Activated CD8-positive, alpha-beta T cell treated with anti-CD3 and anti-CD28 coated beads for 36 hours (primary cell): ENCODE results near the gene CNOT6L. TPM values are rescaled to one million over a fixed set of nuclear protein-coding genes. Genes with fewer than 3 reads are reported as not detected.
A peak's percentile ranks its signal among the peaks of the same experiment; 100 is the strongest.

Experiments used
- ATAC-seq: fragments of 200-7000 bp; cut with Tn5 transposase; one replicate; pipeline ENCODE4 v1.10.0; 2021; ENCODE audit warnings: mild to moderate bottlenecking, moderate library complexity
- CTCF ChIA-PET: fragments of 350-600 bp; sonication (Branson Sonifier 250); formaldehyde crosslinking; loops from one replicate; lab custom pipeline; 2021; ENCODE audit warnings: antibody characterized with exemption; lab: Charles Lee
- POLR2A ChIA-PET: fragments of 350-600 bp; sonication (Branson Sonifier 250); formaldehyde crosslinking; loops from one replicate; lab custom pipeline; 2021; ENCODE audit warnings: antibody characterized with exemption; lab: Charles Lee
- DNase-seq: peaks from one replicate; pipeline ENCODE4 v3.0.0-alpha.2; 2020
- H3K27ac Mint-ChIP-seq: one replicate; pipeline ENCODE4 v1.8.0; 2021; ENCODE audit warnings: mild to moderate bottlenecking, mixed read lengths
- H3K27me3 Mint-ChIP-seq: one replicate; pipeline ENCODE4 v1.8.0; 2021; ENCODE audit warnings: mixed read lengths
- H3K36me3 Mint-ChIP-seq: one replicate; pipeline ENCODE4 v1.8.0; 2021; ENCODE audit warnings: low read depth, mixed read lengths
- H3K4me1 Mint-ChIP-seq: one replicate; pipeline ENCODE4 v1.8.0; 2021; ENCODE audit warnings: low read depth, mixed read lengths
- H3K4me3 Mint-ChIP-seq: one replicate; pipeline ENCODE4 v1.8.0; 2021; ENCODE audit warnings: mild to moderate bottlenecking, moderate library complexity, mixed read lengths
- H3K9me3 Mint-ChIP-seq: one replicate; pipeline ENCODE4 v1.8.0; 2021; ENCODE audit warnings: mixed read lengths
- CTCF ChIP-seq: fragments of 200-600 bp; IDR thresholded peaks from one replicate; pipeline ENCODE4 v1.8.0; 2022; ENCODE audit warnings: antibody characterized with exemption, mild to moderate bottlenecking
- intact Hi-C: fragments of 100-400 bp; cut with micrococcal nuclease; formaldehyde crosslinking; loops from one replicate; pipeline ENCODE4 v1.10.0; 2022
- total RNA-seq, 2 experiments: library from RNA; stranded (reverse); gene quantifications; one replicate each; pipeline ENCODE4 v1.2.3, GENCODE V29; 2021

The CNOT6L gene
- total RNA-seq, 2 experiments from 2014 or later, result 109 to 118 TPM

GRCh38 chr4:77800483-77801259 lies 18.5 kb downstream of the CNOT6L start:
- Mint-ChIP-seq H3K27me3 (no peaks in the 10 kb centered on the region), H3K4me3 (peak overlapping the region; percentile 65), H3K4me1 (peaks cover 71% of the 10 kb centered on the region), H3K9me3 (peaks cover 5% of the 10 kb centered on the region), H3K36me3 (peaks cover 38% of the 10 kb centered on the region), H3K27ac (peak overlapping the region; percentile 90)
- ChIA-PET POLR2A (interaction anchor here (0.8 to 2.6 kb wide), 11 partner anchors 12 to 208 kb away, joined by 3 to 19 read pairs (median 3); partner anchors contain the start of gene MRPL1), CTCF (interaction anchor here (0.7 to 2.8 kb wide), 7 partner anchors 10 to 61 kb away, joined by 3 to 12 read pairs (median 3); partner anchors contain the start of gene MRPL1)
- intact Hi-C loops, result loop anchor here (5.0 kb wide), 1 partner anchor 63 kb away; no protein-coding TSS in a partner anchor
- TF ChIP-seq CTCF, result no peak
- DNase-seq (no peak), ATAC-seq (peak; percentile 69)

- ATAC-seq (no peak), DNase-seq (no peak)
- POLR2A ChIA-PET, result interaction anchor here (0.8 to 2.6 kb wide), 9 partner anchors 13 to 62 kb away, joined by 3 to 19 read pairs (median 4); partner anchors contain the start of gene MRPL1
- CTCF ChIA-PET, result interaction anchor here (0.6 to 2.8 kb wide), 6 partner anchors 9 to 62 kb away, joined by 3 to 12 read pairs (median 6); partner anchors contain the start of gene MRPL1
- H3K27me3 Mint-ChIP-seq, result no peaks in the 10 kb centered on the region
- H3K36me3 Mint-ChIP-seq, result peaks cover 43% of the 10 kb centered on the region
- peak overlapping the region; percentile 84 for H3K27ac Mint-ChIP-seq
- no peak overlapping the region for H3K4me3 Mint-ChIP-seq
- TF ChIP-seq CTCF, result no peak
- H3K4me1 Mint-ChIP-seq, result peaks cover 72% of the 10 kb centered on the region
- intact Hi-C loops, result loop anchor here (5.0 kb wide), 1 partner anchor 63 kb away; no protein-coding TSS in a partner anchor
- H3K9me3 Mint-ChIP-seq, result peaks cover 9% of the 10 kb centered on the region
Measured at GRCh38 chr4:77800077-77800476, 19.1 kb downstream of the CNOT6L start.

GRCh38 chr4:77798385-77798784 lies 20.8 kb downstream of the CNOT6L start:
- Mint-ChIP-seq H3K27ac (peak overlapping the region; percentile 84), H3K27me3 (no peaks in the 10 kb centered on the region), H3K4me3 (no peak overlapping the region), H3K36me3 (peaks cover 48% of the 10 kb centered on the region), H3K4me1 (peaks cover 71% of the 10 kb centered on the region), H3K9me3 (peaks cover 11% of the 10 kb centered on the region)
- DNase-seq, result no peak
- ATAC-seq, result no peak
- TF ChIP-seq CTCF, result no peak
- intact Hi-C loops, result no loop called here
- ChIA-PET POLR2A (interaction anchor here (0.8 to 1.9 kb wide), 4 partner anchors 9 to 23 kb away, joined by 3 to 6 read pairs (median 4); no protein-coding TSS in a partner anchor), CTCF (interaction anchor here (1.2 kb wide), 1 partner anchor 16 kb away, joined by 3 read pairs; no protein-coding TSS in a partner anchor)

GRCh38 chr4:77797239-77797638 lies 21.9 kb downstream of the CNOT6L start:
- H3K36me3 Mint-ChIP-seq, result peaks cover 49% of the 10 kb centered on the region
- no peak for TF ChIP-seq CTCF
- H3K4me1 Mint-ChIP-seq, result peaks cover 69% of the 10 kb centered on the region
- DNase-seq (no peak), ATAC-seq (no peak)
- intact Hi-C loops, result no loop called here
- ChIA-PET POLR2A (interaction anchor here (1.0 kb wide), 1 partner anchor 10 kb away, joined by 3 read pairs; no protein-coding TSS in a partner anchor), CTCF (no interaction called here)
- peaks cover 11% of the 10 kb centered on the region for H3K9me3 Mint-ChIP-seq
- H3K27me3 Mint-ChIP-seq, result no peaks in the 10 kb centered on the region
- no peak overlapping the region for H3K4me3 Mint-ChIP-seq
- peak overlapping the region; percentile 57 for H3K27ac Mint-ChIP-seq
